ENCODE results near the gene TMEM238.
A peak's percentile ranks its signal among the peaks of the same experiment; 100 is the strongest.

The TMEM238 gene

GRCh38 chr19:55384920-55385723 lies 1.0 kb upstream of the TMEM238 start:
- H3K4me3 ChIP-seq (ENCODE audit: low read depth, low read length): peak overlapping the region; percentile 74
- peak; percentile 97 for DNase-seq (ENCODE audit: low read depth)
- no peak for TF ChIP-seq CTCF (IDR thresholded peaks at IDR 0.05; ENCODE audit: insufficient read depth, low read depth, low read length, missing control alignments)

GRCh38 chr19:55383279-55384130 lies 587 bp downstream of the TMEM238 start:
- TF ChIP-seq CTCF (IDR thresholded peaks at IDR 0.05; ENCODE audit: insufficient read depth, low read depth, low read length, missing control alignments): peak; percentile 24
- H3K4me3 ChIP-seq (ENCODE audit: low read depth, low read length): peak overlapping the region; percentile 74
- peak; percentile 89 for DNase-seq (ENCODE audit: low read depth)

- no peak for DNase-seq (ENCODE audit: low read depth)
- TF ChIP-seq CTCF (IDR thresholded peaks at IDR 0.05; ENCODE audit: insufficient read depth, low read depth, low read length, missing control alignments): no peak
- H3K4me3 ChIP-seq (ENCODE audit: low read depth, low read length): peak overlapping the region; percentile 59; the same call in 1 of the 2 replicates
These were observed 1.5 kb downstream of the TMEM238 start for GRCh38 chr19:55382522-55383054.

GRCh38 chr19:55382013-55382412 lies 2.1 kb downstream of the TMEM238 start:
- no peak for DNase-seq (ENCODE audit: low read depth)
- no peak for TF ChIP-seq CTCF (IDR thresholded peaks at IDR 0.05; ENCODE audit: insufficient read depth, low read depth, low read length, missing control alignments)
- no peak overlapping the region for H3K4me3 ChIP-seq (ENCODE audit: low read depth, low read length)

- no peak overlapping the region for H3K4me3 ChIP-seq (ENCODE audit: low read depth, low read length)
- DNase-seq (ENCODE audit: low read depth): no peak
- no peak for TF ChIP-seq CTCF (IDR thresholded peaks at IDR 0.05; ENCODE audit: insufficient read depth, low read depth, low read length, missing control alignments)
These were observed 4.9 kb downstream of the TMEM238 start for GRCh38 chr19:55379174-55379573.

GRCh38 chr19:55377356-55378131 lies 6.5 kb downstream of the TMEM238 start:
- TF ChIP-seq CTCF (IDR thresholded peaks at IDR 0.05; ENCODE audit: insufficient read depth, low read depth, low read length, missing control alignments): no peak
- no peak for DNase-seq (ENCODE audit: low read depth)
- no peak overlapping the region for H3K4me3 ChIP-seq (ENCODE audit: low read depth, low read length)

Measured in GM12865 (cell line).